Hepatocyte (in vitro differentiated cells): ENCODE results near the gene IFNA7.
"Not testable (repeated sequence)": the region's sequence is repeated elsewhere in the genome, so short reads cannot be mapped to it uniquely, and the experiment has no call there.

ENCODE experiments used
- CTCF ChIP-seq: fragments of 200-600 bp; sonication (generic); IDR thresholded peaks from 2 replicates; pipeline ENCODE4 v1.5.1; 2016; ENCODE audit warnings: antibody characterized with exemption, mild to moderate bottlenecking; ENCODE audit not compliant: poor library complexity
- EZH2phosphoT487 ChIP-seq: fragments of 200-600 bp; sonication (generic); IDR thresholded peaks from one replicate; pipeline ENCODE4 v1.6.1; 2018; ENCODE audit warnings: antibody characterized with exemption, mild to moderate bottlenecking, low read depth, moderate library complexity; ENCODE audit not compliant: unreplicated experiment, severe bottlenecking

GRCh38 chr9:21166560-21166959 is 35.4 kb downstream of the IFNA7 start, which contains the start of gene IFNA21:
- TF ChIP-seq CTCF, EZH2phosphoT487: not testable (repeated sequence)
